ENCODE results near the gene IL1RAPL2.

DNA sequence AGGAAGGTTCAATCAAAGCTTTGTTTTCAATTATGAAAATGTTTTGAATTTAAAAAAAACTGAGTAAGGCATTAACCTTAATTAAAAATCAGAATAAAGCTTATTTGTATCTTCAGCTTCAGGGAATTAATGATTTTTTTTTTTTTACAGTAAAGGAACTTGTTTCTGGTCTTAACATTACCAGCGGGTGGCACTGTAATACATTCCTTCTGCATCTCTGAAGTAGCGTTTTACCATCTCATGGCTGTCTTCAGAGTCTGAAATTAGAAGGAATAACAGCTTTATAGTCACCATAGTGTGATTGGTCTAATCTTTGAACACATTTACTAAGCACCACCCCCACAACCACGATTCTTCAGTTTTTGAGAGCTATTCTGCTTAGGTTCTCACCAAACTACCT, 102.6 kb downstream of the IL1RAPL2 start:
- TF ChIP-seq JUND (IDR thresholded peaks at IDR 0.05; ENCODE audit: low read depth, low read length), result no peak
- TF ChIP-seq EZH2 (IDR thresholded peaks at IDR 0.05; ENCODE audit: borderline replicate concordance, control insufficient read depth, low read depth, low read length), result no peak
- TF ChIP-seq, protein P1, sequence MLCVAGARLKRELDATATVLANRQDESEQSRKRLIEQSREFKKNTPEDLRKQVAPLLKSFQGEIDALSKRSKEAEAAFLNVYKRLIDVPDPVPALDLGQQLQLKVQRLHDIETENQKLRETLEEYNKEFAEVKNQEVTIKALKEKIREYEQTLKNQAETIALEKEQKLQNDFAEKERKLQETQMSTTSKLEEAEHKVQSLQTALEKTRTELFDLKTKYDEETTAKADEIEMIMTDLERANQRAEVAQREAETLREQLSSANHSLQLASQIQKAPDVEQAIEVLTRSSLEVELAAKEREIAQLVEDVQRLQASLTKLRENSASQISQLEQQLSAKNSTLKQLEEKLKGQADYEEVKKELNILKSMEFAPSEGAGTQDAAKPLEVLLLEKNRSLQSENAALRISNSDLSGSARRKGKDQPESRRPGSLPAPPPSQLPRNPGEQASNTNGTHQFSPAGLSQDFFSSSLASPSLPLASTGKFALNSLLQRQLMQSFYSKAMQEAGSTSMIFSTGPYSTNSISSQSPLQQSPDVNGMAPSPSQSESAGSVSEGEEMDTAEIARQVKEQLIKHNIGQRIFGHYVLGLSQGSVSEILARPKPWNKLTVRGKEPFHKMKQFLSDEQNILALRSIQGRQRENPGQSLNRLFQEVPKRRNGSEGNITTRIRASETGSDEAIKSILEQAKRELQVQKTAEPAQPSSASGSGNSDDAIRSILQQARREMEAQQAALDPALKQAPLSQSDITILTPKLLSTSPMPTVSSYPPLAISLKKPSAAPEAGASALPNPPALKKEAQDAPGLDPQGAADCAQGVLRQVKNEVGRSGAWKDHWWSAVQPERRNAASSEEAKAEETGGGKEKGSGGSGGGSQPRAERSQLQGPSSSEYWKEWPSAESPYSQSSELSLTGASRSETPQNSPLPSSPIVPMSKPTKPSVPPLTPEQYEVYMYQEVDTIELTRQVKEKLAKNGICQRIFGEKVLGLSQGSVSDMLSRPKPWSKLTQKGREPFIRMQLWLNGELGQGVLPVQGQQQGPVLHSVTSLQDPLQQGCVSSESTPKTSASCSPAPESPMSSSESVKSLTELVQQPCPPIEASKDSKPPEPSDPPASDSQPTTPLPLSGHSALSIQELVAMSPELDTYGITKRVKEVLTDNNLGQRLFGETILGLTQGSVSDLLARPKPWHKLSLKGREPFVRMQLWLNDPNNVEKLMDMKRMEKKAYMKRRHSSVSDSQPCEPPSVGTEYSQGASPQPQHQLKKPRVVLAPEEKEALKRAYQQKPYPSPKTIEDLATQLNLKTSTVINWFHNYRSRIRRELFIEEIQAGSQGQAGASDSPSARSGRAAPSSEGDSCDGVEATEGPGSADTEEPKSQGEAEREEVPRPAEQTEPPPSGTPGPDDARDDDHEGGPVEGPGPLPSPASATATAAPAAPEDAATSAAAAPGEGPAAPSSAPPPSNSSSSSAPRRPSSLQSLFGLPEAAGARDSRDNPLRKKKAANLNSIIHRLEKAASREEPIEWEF (IDR thresholded peaks at IDR 0.05; ENCODE audit: insufficient replicate concordance, low read depth, low read length), result no peak
- TF ChIP-seq CREB1 (IDR thresholded peaks at IDR 0.05; ENCODE audit: low read depth), result no peak
- TF ChIP-seq, protein P2, sequence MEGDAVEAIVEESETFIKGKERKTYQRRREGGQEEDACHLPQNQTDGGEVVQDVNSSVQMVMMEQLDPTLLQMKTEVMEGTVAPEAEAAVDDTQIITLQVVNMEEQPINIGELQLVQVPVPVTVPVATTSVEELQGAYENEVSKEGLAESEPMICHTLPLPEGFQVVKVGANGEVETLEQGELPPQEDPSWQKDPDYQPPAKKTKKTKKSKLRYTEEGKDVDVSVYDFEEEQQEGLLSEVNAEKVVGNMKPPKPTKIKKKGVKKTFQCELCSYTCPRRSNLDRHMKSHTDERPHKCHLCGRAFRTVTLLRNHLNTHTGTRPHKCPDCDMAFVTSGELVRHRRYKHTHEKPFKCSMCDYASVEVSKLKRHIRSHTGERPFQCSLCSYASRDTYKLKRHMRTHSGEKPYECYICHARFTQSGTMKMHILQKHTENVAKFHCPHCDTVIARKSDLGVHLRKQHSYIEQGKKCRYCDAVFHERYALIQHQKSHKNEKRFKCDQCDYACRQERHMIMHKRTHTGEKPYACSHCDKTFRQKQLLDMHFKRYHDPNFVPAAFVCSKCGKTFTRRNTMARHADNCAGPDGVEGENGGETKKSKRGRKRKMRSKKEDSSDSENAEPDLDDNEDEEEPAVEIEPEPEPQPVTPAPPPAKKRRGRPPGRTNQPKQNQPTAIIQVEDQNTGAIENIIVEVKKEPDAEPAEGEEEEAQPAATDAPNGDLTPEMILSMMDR (IDR thresholded peaks at IDR 0.05 in 2 of 3, conservative IDR thresholded peaks at IDR 0.05 in 1 of 3; ENCODE audit: control insufficient read depth in 2 of 3, extremely low read depth in 1 of 3, insufficient read depth in 1 of 3, low read depth in 3 of 3, low read length in 3 of 3), result peak in 1 of 3 experiments; percentile 23; a peak in 1 of 6 replicates
- TF ChIP-seq NR2F1 (conservative IDR thresholded peaks at IDR 0.05), result no peak
- TF ChIP-seq MAX (IDR thresholded peaks at IDR 0.05; ENCODE audit: low read depth, low read length), result no peak
- no peak for TF ChIP-seq MXI1 (IDR thresholded peaks at IDR 0.05; ENCODE audit: low read depth, low read length)
- TF ChIP-seq IRF4 (IDR thresholded peaks at IDR 0.05; ENCODE audit: low read depth, low read length), result no peak
- no peak for TF ChIP-seq BHLHE40 (IDR thresholded peaks at IDR 0.05; ENCODE audit: borderline replicate concordance in 1 of 2, low read depth in 2 of 2, low read length in 1 of 2)
